ENCODE measurements around the gene SULT2B1. TPM values are rescaled to one million over a fixed set of nuclear protein-coding genes. Genes with fewer than 3 reads are reported as not detected.

Gene SULT2B1
- total and polyA plus RNA-seq, 4 donors, result 0.14 to 0.24 TPM; not detected in 2

GRCh38 chr19:48524221-48524620, 27.8 kb upstream of the SULT2B1 start:
- Histone ChIP-seq H3K9me3 (ENCODE audit: control insufficient read depth in 4 of 4, low read length in 3 of 4) (peaks cover 6 to 13% (median 8%) of the 10 kb centered on the region in 4 donors), H3K27me3 (ENCODE audit: control insufficient read depth in 4 of 4, insufficient read depth in 4 of 4, low read length in 3 of 4) (no peaks in the 10 kb centered on the region), H3K36me3 (ENCODE audit: control insufficient read depth in 4 of 4, insufficient read depth in 3 of 4, low read depth in 1 of 4, low read length in 3 of 4) (no peaks in the 10 kb centered on the region), H3K9ac (ENCODE audit: low read depth in 1 of 2, low read length in 2 of 2) (no peak overlapping the region), H3K4me1 (ENCODE audit: control insufficient read depth in 4 of 4, insufficient read depth in 4 of 4, low read length in 3 of 4) (no peaks in the 10 kb centered on the region), H3K27ac (ENCODE audit: low read depth in 1 of 2, low read length in 2 of 2) (no peak overlapping the region), H3K4me3 (ENCODE audit: low read depth in 1 of 3, low read length in 3 of 3) (no peak overlapping the region)
- 80% methylated on average over 2 of the region's 2 CpGs for WGBS
- no peak for TF ChIP-seq RAD21 (IDR thresholded peaks at IDR 0.05)
- no peak for TF ChIP-seq FOXA2 (IDR thresholded peaks at IDR 0.05)
- TF ChIP-seq SP1 (IDR thresholded peaks at IDR 0.05), result no peak
- no peak for TF ChIP-seq ATF3 (IDR thresholded peaks at IDR 0.05)
- TF ChIP-seq REST (IDR thresholded peaks at IDR 0.05), result no peak
- TF ChIP-seq FOXA1 (IDR thresholded peaks at IDR 0.05), result no peak
- no peak for TF ChIP-seq GABPA (IDR thresholded peaks at IDR 0.05 in 1 of 2, conservative IDR thresholded peaks at IDR 0.05 in 1 of 2)
- DNase-seq (ENCODE audit: low spot score), result no peak

- no peak overlapping the region for H3K4me3 ChIP-seq (ENCODE audit: low read depth in 1 of 3, low read length in 3 of 3)
- DNase-seq (ENCODE audit: low spot score), result no peak
- H3K27ac ChIP-seq (ENCODE audit: low read depth in 1 of 2, low read length in 2 of 2), result no peak overlapping the region
- H3K27me3 ChIP-seq (ENCODE audit: control insufficient read depth in 4 of 4, insufficient read depth in 4 of 4, low read length in 3 of 4), result no peaks in the 10 kb centered on the region
- H3K4me1 ChIP-seq (ENCODE audit: control insufficient read depth in 4 of 4, insufficient read depth in 4 of 4, low read length in 3 of 4), result no peaks in the 10 kb centered on the region
- H3K9ac ChIP-seq (ENCODE audit: low read depth in 1 of 2, low read length in 2 of 2), result no peak overlapping the region
- H3K9me3 ChIP-seq (ENCODE audit: control insufficient read depth in 4 of 4, low read length in 3 of 4), result peaks cover 7 to 16% (median 10%) of the 10 kb centered on the region in 4 donors
- WGBS, result 95% methylated on average over 5 of the region's 5 CpGs
- no peak for TF ChIP-seq RAD21 (IDR thresholded peaks at IDR 0.05)
- H3K36me3 ChIP-seq (ENCODE audit: control insufficient read depth in 4 of 4, insufficient read depth in 3 of 4, low read depth in 1 of 4, low read length in 3 of 4), result no peaks in the 10 kb centered on the region
Measured at GRCh38 chr19:48524732-48525131, 27.2 kb upstream of the SULT2B1 start.

- Histone ChIP-seq H3K4me1 (ENCODE audit: control insufficient read depth in 4 of 4, insufficient read depth in 4 of 4, low read length in 3 of 4) (no peaks in the 10 kb centered on the region), H3K27ac (ENCODE audit: low read depth in 1 of 2, low read length in 2 of 2) (no peak overlapping the region), H3K27me3 (ENCODE audit: control insufficient read depth in 4 of 4, insufficient read depth in 4 of 4, low read length in 3 of 4) (no peaks in the 10 kb centered on the region), H3K9me3 (ENCODE audit: control insufficient read depth in 4 of 4, low read length in 3 of 4) (peaks cover 4 to 13% (median 9%) of the 10 kb centered on the region in 4 donors), H3K4me3 (ENCODE audit: low read depth in 1 of 3, low read length in 3 of 3) (no peak overlapping the region), H3K9ac (ENCODE audit: low read depth in 1 of 2, low read length in 2 of 2) (no peak overlapping the region), H3K36me3 (ENCODE audit: control insufficient read depth in 4 of 4, insufficient read depth in 3 of 4, low read depth in 1 of 4, low read length in 3 of 4) (no peaks in the 10 kb centered on the region)
- WGBS, result 96% methylated on average over 4 of the region's 4 CpGs
- TF ChIP-seq REST (IDR thresholded peaks at IDR 0.05), result no peak
- no peak for TF ChIP-seq MAX (IDR thresholded peaks at IDR 0.05)
- no peak for TF ChIP-seq ZBTB33 (IDR thresholded peaks at IDR 0.05)
- TF ChIP-seq GABPA (IDR thresholded peaks at IDR 0.05 in 1 of 2, conservative IDR thresholded peaks at IDR 0.05 in 1 of 2), result no peak
- no peak for TF ChIP-seq HNF4G (IDR thresholded peaks at IDR 0.05)
- TF ChIP-seq CTCF (IDR thresholded peaks at IDR 0.05; ENCODE audit: low read depth, low read length, missing input control), result no peak
- no peak for TF ChIP-seq RAD21 (IDR thresholded peaks at IDR 0.05)
- TF ChIP-seq SP1 (IDR thresholded peaks at IDR 0.05), result no peak
- no peak for TF ChIP-seq RXRA (IDR thresholded peaks at IDR 0.05)
- TF ChIP-seq NR2F2 (IDR thresholded peaks at IDR 0.05), result no peak
- TF ChIP-seq JUND (IDR thresholded peaks at IDR 0.05), result no peak
- no peak for TF ChIP-seq FOXA2 (IDR thresholded peaks at IDR 0.05)
- no peak for TF ChIP-seq ATF3 (IDR thresholded peaks at IDR 0.05)
- TF ChIP-seq YY1 (IDR thresholded peaks at IDR 0.05), result no peak
- no peak for TF ChIP-seq TAF1 (conservative IDR thresholded peaks at IDR 0.05)
- no peak for DNase-seq (ENCODE audit: low spot score)
Measured at GRCh38 chr19:48529156-48529555, 22.8 kb upstream of the SULT2B1 start.

Data from liver (tissue), 9 donors.